Measurements from ENCODE around the gene MRPS24.

Gene MRPS24

GRCh38 chr7:43877968-43878864 lies 8.9 kb upstream of the MRPS24 start:
- no peak for DNase-seq (ENCODE audit: low read depth in 3 of 3)

DNA sequence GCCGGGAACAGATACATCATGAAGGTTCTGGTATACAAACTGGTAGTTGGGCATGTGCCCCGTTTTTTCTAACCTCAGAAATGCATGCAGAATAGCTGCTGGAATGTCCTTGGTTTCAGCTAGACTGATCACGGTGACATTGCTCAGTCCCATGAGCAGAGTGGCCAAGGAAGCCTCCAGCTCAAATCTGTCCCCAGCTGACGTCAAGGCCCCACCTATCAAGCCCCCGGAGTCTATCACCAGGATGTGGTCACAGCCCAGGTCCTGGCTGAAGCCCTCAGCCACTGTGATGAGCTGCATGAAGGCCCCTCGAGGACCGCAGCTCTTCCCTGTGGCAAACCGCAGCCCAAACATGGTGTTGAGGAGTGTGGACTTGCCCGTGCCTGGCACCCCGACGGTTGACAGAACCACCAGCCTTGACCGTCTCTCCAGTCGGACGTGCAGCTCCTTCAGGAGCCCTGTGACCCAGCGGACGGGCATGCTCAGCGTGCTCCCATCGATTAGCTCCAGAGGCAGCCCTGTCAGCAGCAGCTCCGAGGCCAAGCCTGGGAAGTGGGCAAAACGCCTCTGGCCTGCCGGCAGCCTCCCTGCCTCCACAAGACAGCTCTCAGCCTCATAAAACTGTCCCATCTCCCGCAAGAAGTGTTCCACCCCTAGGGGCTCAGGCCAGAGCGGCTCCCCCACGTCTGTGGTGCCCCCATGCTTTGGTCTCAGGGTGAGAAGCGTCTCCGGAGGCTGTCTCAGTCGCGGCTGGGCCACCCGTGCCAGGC lies 7.8 kb upstream of the MRPS24 start:
- DNase-seq (ENCODE audit: low read depth in 3 of 3): no peak

DNA sequence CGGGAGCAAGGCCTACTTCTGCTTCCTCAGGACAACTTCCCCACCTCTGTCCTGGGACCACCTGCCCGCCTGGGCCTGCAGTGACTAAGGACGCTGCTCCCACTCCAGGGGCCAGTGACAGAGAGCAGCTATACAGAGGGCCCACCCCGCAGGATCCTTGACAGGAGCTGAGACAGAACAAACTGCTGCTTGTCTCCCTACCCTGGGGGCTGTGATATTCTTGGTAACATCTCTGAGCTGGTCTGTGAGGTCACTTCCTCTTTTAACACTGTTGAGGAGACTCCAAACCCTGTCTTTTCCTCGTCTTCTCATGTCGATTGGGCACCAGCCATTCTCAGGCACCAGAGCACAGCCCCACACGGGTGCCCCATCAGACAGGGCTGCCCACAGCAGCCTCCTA lies 6.9 kb upstream of the MRPS24 start:
- DNase-seq (ENCODE audit: low read depth in 3 of 3): no peak

DNA sequence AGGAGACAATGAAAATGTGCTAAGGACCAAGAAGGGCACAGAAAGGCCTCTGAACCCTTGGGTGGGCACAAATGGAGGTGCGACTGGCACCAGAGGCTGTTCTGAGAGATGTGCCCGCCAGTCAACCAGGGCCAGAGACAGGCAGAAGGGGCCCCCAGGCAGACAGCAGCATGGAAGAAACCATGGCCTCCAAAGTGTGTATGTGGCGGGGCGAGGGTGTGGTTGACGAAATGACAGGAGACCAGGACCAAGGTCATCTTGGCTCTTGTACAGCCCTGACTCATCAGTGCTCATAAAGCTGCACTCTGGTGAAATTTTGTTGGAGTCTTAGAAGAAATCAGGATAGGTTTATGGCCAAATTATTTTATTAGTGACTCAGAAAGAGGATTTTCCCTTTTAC lies 4.0 kb upstream of the MRPS24 start:
- DNase-seq (ENCODE audit: low read depth in 3 of 3): no peak

DNA sequence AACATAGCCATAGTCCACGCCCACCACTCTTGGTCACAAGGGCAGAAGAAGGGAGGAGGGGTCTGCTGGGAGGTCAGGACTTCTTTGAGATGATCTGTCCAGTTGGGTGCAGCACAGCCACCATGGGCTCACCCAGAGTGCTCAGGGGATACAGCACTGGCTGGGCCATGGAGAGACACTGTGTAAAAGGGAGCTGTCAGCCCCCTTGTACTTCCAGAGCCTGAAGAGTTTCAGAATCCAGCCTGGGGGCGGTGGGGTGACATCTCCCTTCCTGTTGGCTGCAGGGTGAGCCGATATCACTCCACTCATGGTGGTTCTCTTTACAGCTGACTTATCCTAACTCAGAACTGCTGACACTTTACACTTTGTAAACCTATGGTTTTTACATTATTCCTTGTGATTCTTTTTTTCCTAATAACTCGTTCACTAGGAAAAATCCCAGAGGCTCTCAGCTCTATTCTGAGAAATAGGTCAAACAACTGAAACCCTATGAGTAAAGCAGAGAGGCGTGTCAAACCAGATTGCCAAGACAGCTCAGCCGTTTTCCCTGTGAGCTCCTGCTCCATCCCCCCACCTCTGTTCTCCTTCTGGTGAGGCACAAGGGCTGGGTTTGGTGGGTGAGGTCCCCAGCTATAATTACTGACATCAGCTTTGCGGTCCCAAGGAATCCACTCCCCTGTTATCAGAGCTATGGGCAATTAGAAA lies 3.2 kb upstream of the MRPS24 start:
- DNase-seq (ENCODE audit: low read depth in 3 of 3): no peak

GRCh38 chr7:43871064-43871463 lies 1.7 kb upstream of the MRPS24 start:
- DNase-seq (ENCODE audit: low read depth in 3 of 3): no peak

DNA sequence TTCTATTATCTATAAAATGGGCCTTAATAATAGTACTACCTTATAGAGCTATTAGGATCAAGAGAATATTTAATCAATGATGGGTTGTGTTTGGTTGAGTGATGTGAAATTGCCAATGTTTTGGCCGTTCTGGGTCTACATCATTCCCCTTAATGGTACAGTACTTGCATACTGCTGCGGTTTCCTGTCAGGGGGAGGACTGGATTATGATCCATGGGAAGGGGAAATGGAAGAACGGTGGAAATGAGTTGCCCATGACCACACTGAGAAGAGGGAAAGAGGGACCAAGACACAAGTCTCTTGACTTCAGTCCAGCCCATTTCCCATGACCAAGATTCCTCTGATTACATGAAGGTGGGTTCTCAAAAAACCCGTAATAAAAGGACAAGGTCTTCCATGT lies 999 bp upstream of the MRPS24 start:
- DNase-seq (ENCODE audit: low read depth in 3 of 3): no peak

- DNase-seq (ENCODE audit: low read depth in 3 of 3): no peak
Measured at GRCh38 chr7:43869867-43870240, 537 bp upstream of the MRPS24 start.

GRCh38 chr7:43868681-43869005 lies 674 bp downstream of the MRPS24 start:
- DNase-seq (ENCODE audit: low read depth in 3 of 3): no peak

DNA sequence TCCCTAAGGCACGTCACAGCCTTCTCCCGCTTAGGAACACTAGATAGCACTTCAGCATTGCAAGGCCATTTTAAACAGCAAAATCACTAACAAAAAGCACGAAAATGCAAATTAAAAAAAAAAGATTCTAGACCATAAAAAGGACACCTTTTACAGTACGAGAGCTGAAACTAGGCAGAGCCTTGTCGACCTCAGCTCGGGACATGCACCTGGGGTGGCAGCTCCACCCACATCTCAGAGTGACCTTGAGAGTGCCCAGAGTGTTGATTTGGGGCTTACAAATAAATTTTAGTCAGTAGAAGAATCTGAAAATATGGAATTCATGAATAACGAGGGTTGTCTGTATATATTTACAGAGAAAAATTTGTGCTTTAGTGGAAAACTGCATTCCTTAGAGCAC lies 1.1 kb downstream of the MRPS24 start:
- no peak for DNase-seq (ENCODE audit: low read depth in 3 of 3)

DNA sequence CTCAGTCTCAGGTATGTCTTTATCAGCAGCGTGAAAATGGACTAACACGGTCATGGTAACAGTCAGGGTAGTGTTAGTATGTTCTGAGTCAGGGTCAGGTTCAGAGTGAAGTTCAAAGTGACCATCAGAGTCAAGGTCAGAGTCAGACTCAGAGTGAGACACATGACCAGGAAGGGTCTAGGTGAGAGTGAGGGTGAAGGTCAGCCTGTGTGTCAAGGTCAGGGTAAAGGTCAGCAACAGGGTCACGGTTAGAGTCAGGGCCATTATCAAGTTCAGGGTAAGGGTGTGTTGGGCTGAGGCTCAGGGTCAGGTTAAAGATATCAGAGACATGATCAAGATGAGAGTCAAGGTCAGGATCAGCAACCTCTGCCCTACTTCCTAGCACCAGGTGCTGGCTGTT lies 4.0 kb downstream of the MRPS24 start:
- DNase-seq (ENCODE audit: low read depth in 3 of 3): no peak

DNA sequence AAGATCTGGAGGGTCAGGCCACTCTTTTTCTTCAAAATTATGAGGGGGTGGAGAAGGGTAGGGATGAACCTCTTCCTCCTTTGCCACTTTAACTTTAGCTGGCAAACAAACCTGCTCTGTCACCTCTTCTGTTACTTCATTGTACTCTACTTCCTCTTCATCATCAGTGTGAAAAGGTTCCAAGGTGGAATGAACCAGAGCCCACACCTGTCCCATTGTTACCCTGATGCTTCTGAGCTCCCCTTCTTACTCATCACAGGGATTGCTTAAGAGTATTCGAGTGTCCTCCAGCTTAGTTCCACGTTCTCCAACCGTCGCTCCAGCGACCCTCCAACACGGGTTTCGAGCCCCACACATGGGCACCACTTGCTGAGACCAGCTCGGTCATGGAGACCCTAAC lies 5.2 kb downstream of the MRPS24 start:
- DNase-seq (ENCODE audit: low read depth in 3 of 3): no peak

DNA sequence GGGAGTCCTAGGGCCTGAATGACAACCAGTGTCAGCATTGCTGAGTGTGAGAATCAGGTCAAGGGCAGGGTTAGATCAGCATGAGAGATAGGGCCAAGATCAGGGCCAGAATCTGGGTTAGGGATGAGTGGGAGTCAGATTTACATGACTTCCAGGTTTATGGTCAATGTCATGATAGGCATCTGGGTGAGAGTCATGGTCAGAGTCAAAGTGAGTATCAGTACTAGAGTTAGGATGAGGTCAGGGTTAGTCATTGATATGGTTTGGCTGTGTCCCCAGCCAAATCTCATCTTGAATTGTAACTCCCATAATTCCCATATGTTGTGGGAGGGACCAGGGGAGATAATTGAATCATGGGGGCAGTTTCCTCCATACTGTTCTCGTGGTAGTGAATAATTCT lies 12.3 kb downstream of the MRPS24 start:
- no peak for DNase-seq (ENCODE audit: low read depth in 3 of 3)

GRCh38 chr7:43856316-43856715 lies 13.0 kb downstream of the MRPS24 start:
- DNase-seq (ENCODE audit: low read depth in 3 of 3): no peak

GRCh38 chr7:43855176-43855575 lies 14.1 kb downstream of the MRPS24 start:
- no peak for DNase-seq (ENCODE audit: low read depth in 3 of 3)

DNA sequence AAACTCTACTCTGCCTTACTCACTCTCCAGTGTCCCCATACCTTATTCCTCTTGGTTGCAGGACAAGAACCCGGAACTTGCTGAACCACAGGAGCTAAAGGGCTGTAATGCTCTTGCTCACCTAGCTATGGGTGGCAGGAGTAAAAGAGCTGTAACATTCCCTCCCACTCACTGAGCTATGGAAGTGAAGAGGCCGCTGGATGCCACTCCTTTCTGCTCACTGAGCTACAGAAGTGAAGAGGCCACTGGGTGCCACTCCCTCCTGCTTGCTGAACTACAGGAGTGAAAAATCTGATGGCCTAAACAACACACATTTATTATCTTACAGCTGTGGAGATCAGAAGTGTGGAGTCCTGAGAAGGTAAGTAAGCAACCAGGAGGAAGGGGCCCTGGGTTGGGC lies 17.5 kb downstream of the MRPS24 start:
- DNase-seq (ENCODE audit: low read depth in 3 of 3): no peak

GRCh38 chr7:43850348-43851116 lies 18.8 kb downstream of the MRPS24 start:
- DNase-seq (ENCODE audit: low read depth in 3 of 3): no peak

GRCh38 chr7:43849047-43849446 lies 20.3 kb downstream of the MRPS24 start:
- DNase-seq (ENCODE audit: low read depth in 3 of 3): no peak

DNA sequence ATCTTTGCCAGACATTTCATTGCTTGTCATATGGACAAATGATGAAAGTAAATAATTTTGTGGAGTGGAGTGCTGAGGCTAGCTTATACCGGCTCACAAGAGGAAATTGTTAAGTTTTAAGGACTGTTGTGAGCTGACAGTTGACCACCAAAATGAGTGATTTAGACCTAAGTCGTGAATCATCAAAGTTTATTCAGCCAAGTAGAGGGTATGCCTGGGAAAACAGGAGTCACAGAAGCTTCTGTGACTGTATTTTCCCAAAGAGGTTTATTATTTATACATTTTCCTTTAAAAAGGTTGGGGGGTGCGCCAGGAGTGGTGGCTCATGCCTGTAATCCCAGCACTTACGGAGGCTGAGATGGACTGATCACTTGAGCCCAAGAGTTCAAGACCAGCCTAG lies 21.8 kb downstream of the MRPS24 start:
- DNase-seq (ENCODE audit: low read depth in 3 of 3): no peak

DNA sequence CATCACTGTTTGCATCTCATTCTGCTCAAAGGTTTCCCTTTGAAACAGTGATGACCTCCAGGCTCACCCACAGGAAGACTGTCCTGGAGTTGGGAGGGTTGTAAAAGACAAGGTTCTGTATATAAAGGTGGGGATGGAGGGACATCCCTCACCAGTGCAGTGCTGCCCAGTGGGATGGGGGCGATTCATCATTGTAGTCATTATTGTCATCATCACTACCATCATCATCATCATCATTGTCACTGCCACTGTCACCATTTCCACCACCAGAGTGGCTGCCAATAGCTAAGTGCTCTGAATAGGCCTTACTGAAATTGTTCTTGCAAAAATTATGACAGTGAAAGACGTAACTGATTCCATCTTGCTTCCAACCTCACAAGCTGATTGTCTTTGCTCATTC lies 24.7 kb downstream of the MRPS24 start:
- no peak for DNase-seq (ENCODE audit: low read depth in 3 of 3)

DNA sequence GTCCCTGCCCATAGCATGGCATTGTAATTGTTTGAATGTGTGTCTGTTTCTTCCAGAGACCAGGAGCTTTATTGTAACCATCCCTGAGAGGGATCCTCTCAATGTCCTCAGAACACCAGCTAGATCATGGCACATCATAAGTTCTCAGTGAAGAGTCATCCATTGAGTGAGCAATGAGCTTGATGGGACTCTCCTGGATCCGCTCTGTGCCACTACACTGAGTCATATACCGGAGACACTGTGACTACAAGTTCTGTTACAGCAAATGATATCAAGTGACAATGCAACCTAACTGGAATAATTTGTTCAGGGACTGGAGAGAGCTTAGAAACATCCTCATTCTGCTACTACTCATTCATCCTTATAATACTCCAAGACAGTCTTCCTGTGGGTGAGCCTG lies 25.1 kb downstream of the MRPS24 start:
- DNase-seq (ENCODE audit: low read depth in 3 of 3): no peak

GRCh38 chr7:43843296-43843695 lies 26.0 kb downstream of the MRPS24 start:
- DNase-seq (ENCODE audit: low read depth in 3 of 3): no peak
